Mesendoderm (in vitro differentiated cells): Measurements from ENCODE around the gene EPHB6.

ENCODE experiments used
- DNase-seq: peaks from one replicate; pipeline ENCODE4 v3.0.0; 2013
- H2AK5ac ChIP-seq: 2 replicates; pipeline ENCODE4 v1.6.1; 2013; ENCODE audit warnings: low read length, inconsistent platforms
- H2BK120ac ChIP-seq: 2 replicates; pipeline ENCODE4 v1.6.1; 2013; ENCODE audit warnings: low read depth, mild to moderate bottlenecking, low read length, moderate library complexity, mixed read lengths
- H2BK15ac ChIP-seq: replicated peaks from 2 replicates; pipeline ENCODE4 v1.6.1; 2013; ENCODE audit warnings: low read depth, mild to moderate bottlenecking, moderate library complexity
- H2BK5ac ChIP-seq: 2 replicates; pipeline ENCODE4 v1.6.1; 2013; ENCODE audit warnings: low read length, inconsistent platforms
- H3K18ac ChIP-seq: 2 replicates; pipeline ENCODE4 v1.6.1; 2013; ENCODE audit warnings: mild to moderate bottlenecking, low read length, mixed read lengths
- H3K23ac ChIP-seq: one replicate; pipeline ENCODE4 v1.6.1; 2013; ENCODE audit warnings: low read length
- H3K27ac ChIP-seq: 2 replicates; pipeline ENCODE4 v1.5.1; 2013; ENCODE audit warnings: low read depth, mild to moderate bottlenecking, inconsistent platforms, low read length, moderate library complexity
- H3K27me3 ChIP-seq: 2 replicates; pipeline ENCODE4 v1.6.1; 2013; ENCODE audit warnings: low read length, control low read depth, mild to moderate bottlenecking, inconsistent platforms; ENCODE audit not compliant: insufficient read depth, poor library complexity
- H3K36me3 ChIP-seq: 2 replicates; pipeline ENCODE4 v1.6.1; 2013; ENCODE audit warnings: low read length, inconsistent platforms; ENCODE audit not compliant: control insufficient read depth, insufficient read depth
- H3K4ac ChIP-seq: one replicate; pipeline ENCODE4 v1.6.1; 2013; ENCODE audit warnings: low read depth, mild to moderate bottlenecking, low read length, moderate library complexity
- H3K4me1 ChIP-seq: 2 replicates; pipeline ENCODE4 v1.6.1; 2013; ENCODE audit warnings: low read depth, low read length, inconsistent platforms; ENCODE audit not compliant: control insufficient read depth
- H3K4me2 ChIP-seq: 2 replicates; pipeline ENCODE4 v1.6.1; 2013; ENCODE audit warnings: low read length
- H3K4me3 ChIP-seq: 2 replicates; pipeline ENCODE4 v1.5.1; 2013; ENCODE audit warnings: mild to moderate bottlenecking, low read length
- H3K56ac ChIP-seq: one replicate; pipeline ENCODE4 v1.6.1; 2013; ENCODE audit warnings: low read length
- H3K79me1 ChIP-seq: 2 replicates; pipeline ENCODE4 v1.6.1; 2013; ENCODE audit warnings: low read length, inconsistent platforms
- H3K79me2 ChIP-seq: 2 replicates; pipeline ENCODE4 v1.6.1; 2013; ENCODE audit warnings: mild to moderate bottlenecking, low read length; ENCODE audit not compliant: control insufficient read depth, insufficient read depth
- H3K9ac ChIP-seq: 2 replicates; pipeline ENCODE4 v1.6.1; 2013; ENCODE audit warnings: low read length, inconsistent platforms
- H4K5ac ChIP-seq: one replicate; pipeline ENCODE4 v1.6.1; 2013; ENCODE audit warnings: low read length
- H4K8ac ChIP-seq: one replicate; pipeline ENCODE4 v1.6.1; 2013; ENCODE audit warnings: low read depth, mild to moderate bottlenecking, control low read depth, low read length, moderate library complexity
- WGBS: extraction: QIAGEN DNeasy Blood & Tissue Kit; methylation state at CpG from one replicate; pipeline ENCODE4 v1.1.7; 2013; ENCODE audit warnings: low lambda C conversion rate, missing lambda C conversion rate; ENCODE audit not compliant: insufficient coverage; ENCODE audit errors: extremely low coverage; 5-methylcytosine and 5-hydroxymethylcytosine counted together

Gene EPHB6

GRCh38 chr7:142808461-142808801 lies 46.4 kb upstream of the EPHB6 start:
- Histone ChIP-seq H4K5ac (no peak overlapping the region), H3K4me1 (peaks cover 7% of the 10 kb centered on the region), H3K56ac (no peak overlapping the region), H3K79me1 (no peaks in the 10 kb centered on the region), H3K36me3 (no peaks in the 10 kb centered on the region), H2BK15ac (no peak overlapping the region), H3K23ac (no peak overlapping the region), H3K4ac (no peak overlapping the region), H2AK5ac (no peak overlapping the region), H3K79me2 (no peaks in the 10 kb centered on the region), H2BK120ac (no peak overlapping the region), H3K9ac (no peak overlapping the region), H3K27ac (no peak overlapping the region), H2BK5ac (no peak overlapping the region), H4K8ac (no peak overlapping the region), H3K27me3 (no peaks in the 10 kb centered on the region), H3K4me2 (no peak overlapping the region), H3K18ac (no peak overlapping the region), H3K4me3 (no peak overlapping the region)
- no peak for DNase-seq

GRCh38 chr7:142808802-142809583 lies 45.9 kb upstream of the EPHB6 start:
- no peak for DNase-seq

GRCh38 chr7:142809671-142810070 lies 45.2 kb upstream of the EPHB6 start:
- H4K8ac ChIP-seq: no peak overlapping the region
- H3K4me1 ChIP-seq: peaks cover 8% of the 10 kb centered on the region
- H3K23ac ChIP-seq: no peak overlapping the region
- WGBS: no CpG with 5 or more reads among the region's 2 CpGs
- no peak for DNase-seq
- H2AK5ac ChIP-seq: no peak overlapping the region
- H3K9ac ChIP-seq: no peak overlapping the region
- no peaks in the 10 kb centered on the region for H3K27me3 ChIP-seq
- no peak overlapping the region for H3K27ac ChIP-seq
- H2BK15ac ChIP-seq: no peak overlapping the region
- no peak overlapping the region for H3K4me3 ChIP-seq
- H3K56ac ChIP-seq: no peak overlapping the region
- H2BK5ac ChIP-seq: no peak overlapping the region
- H4K5ac ChIP-seq: no peak overlapping the region
- H3K4ac ChIP-seq: no peak overlapping the region
- H3K79me1 ChIP-seq: no peaks in the 10 kb centered on the region
- no peak overlapping the region for H2BK120ac ChIP-seq
- no peaks in the 10 kb centered on the region for H3K36me3 ChIP-seq
- H3K79me2 ChIP-seq: no peaks in the 10 kb centered on the region
- H3K18ac ChIP-seq: no peak overlapping the region
- no peak overlapping the region for H3K4me2 ChIP-seq

More at GRCh38 chr7:142808802-142809583, 45.9 kb upstream of the EPHB6 start:
- Histone ChIP-seq H3K23ac (no peak overlapping the region), H2AK5ac (no peak overlapping the region), H3K27me3 (no peaks in the 10 kb centered on the region), H4K5ac (no peak overlapping the region), H3K4ac (no peak overlapping the region), H3K4me1 (peaks cover 7% of the 10 kb centered on the region), H2BK15ac (no peak overlapping the region), H3K79me1 (no peaks in the 10 kb centered on the region), H3K9ac (no peak overlapping the region), H3K4me3 (no peak overlapping the region), H3K36me3 (no peaks in the 10 kb centered on the region), H4K8ac (no peak overlapping the region), H3K79me2 (no peaks in the 10 kb centered on the region), H2BK5ac (no peak overlapping the region), H3K4me2 (no peak overlapping the region), H3K27ac (no peak overlapping the region), H3K56ac (no peak overlapping the region), H2BK120ac (no peak overlapping the region), H3K18ac (no peak overlapping the region)
- no CpG with 5 or more reads among the region's 6 CpGs for WGBS

- WGBS: no CpG with 5 or more reads among the region's 6 CpGs
- DNase-seq: peak; percentile 90
Measured at GRCh38 chr7:142811154-142811737, 43.6 kb upstream of the EPHB6 start.

GRCh38 chr7:142812437-142813215 lies 42.2 kb upstream of the EPHB6 start:
- peak; percentile 85 for DNase-seq
- Histone ChIP-seq H3K27ac (peak overlapping the region; percentile 52), H3K4me3 (no peak overlapping the region), H4K8ac (no peak overlapping the region), H3K79me2 (no peaks in the 10 kb centered on the region), H2BK15ac (no peak overlapping the region), H4K5ac (no peak overlapping the region), H3K36me3 (no peaks in the 10 kb centered on the region), H2AK5ac (no peak overlapping the region), H2BK120ac (peak overlapping the region; percentile 3), H3K56ac (peak overlapping the region; percentile 51), H3K4me2 (no peak overlapping the region), H2BK5ac (peak overlapping the region; percentile 53), H3K27me3 (no peaks in the 10 kb centered on the region), H3K9ac (peak overlapping the region; percentile 24), H3K4ac (peak overlapping the region; percentile 63), H3K79me1 (no peaks in the 10 kb centered on the region), H3K23ac (no peak overlapping the region), H3K4me1 (peaks cover 8% of the 10 kb centered on the region), H3K18ac (peak overlapping the region; percentile 12)
- WGBS: no CpG with 5 or more reads among the region's 7 CpGs

More at GRCh38 chr7:142811154-142811737, 43.6 kb upstream of the EPHB6 start:
- Histone ChIP-seq H3K27me3 (no peaks in the 10 kb centered on the region), H3K23ac (no peak overlapping the region), H3K4me3 (no peak overlapping the region), H3K4me1 (peaks cover 8% of the 10 kb centered on the region), H3K56ac (no peak overlapping the region), H3K36me3 (no peaks in the 10 kb centered on the region), H3K27ac (no peak overlapping the region), H2BK15ac (no peak overlapping the region), H2AK5ac (no peak overlapping the region), H3K18ac (no peak overlapping the region), H4K5ac (no peak overlapping the region), H3K79me2 (no peaks in the 10 kb centered on the region), H3K9ac (no peak overlapping the region), H2BK5ac (no peak overlapping the region), H3K79me1 (no peaks in the 10 kb centered on the region), H4K8ac (no peak overlapping the region), H3K4me2 (no peak overlapping the region), H2BK120ac (no peak overlapping the region), H3K4ac (no peak overlapping the region)
